T-cell (primary cell): ENCODE measurements around the gene MICAL2. TPM values are rescaled to one million over a fixed set of nuclear protein-coding genes. Genes with fewer than 3 reads are reported as not detected.
A peak's percentile ranks its signal among the peaks of the same experiment; 100 is the strongest.

Experiments
- ATAC-seq, 4 experiments: fragments of 200-7000 bp in 3 of 4; fragments of 150-1000 bp in 1 of 4; cut with Tn5 transposase; replicated peaks in 1 of 4; 1 replicate in 3 of 4; 2 replicates in 1 of 4; pipeline ENCODE4 v1.10.0; 2021; ENCODE audit warnings: moderate library complexity in 3 of 4, mild to moderate bottlenecking in 2 of 4, moderate number of reproducible peaks in 1 of 4
- CTCF ChIA-PET, 2 donors: fragments of 300-600 bp; sonication (Branson Sonifier 250); formaldehyde crosslinking; loops; one replicate each; lab custom pipeline; 2022; ENCODE audit warnings: antibody characterized with exemption in 2 of 2; lab: Charles Lee
- POLR2A ChIA-PET, 2 donors: fragments of 300-600 bp; sonication (Branson Sonifier 250); formaldehyde crosslinking; loops; one replicate each; lab custom pipeline; 2022; ENCODE audit warnings: antibody characterized with exemption in 2 of 2; lab: Charles Lee
- DNase-seq, 35 experiments: peaks; one replicate each; pipeline versions ENCODE4 v3.0.0 to v3.0.0-alpha.2; 2013 to 2023
- H3K27ac ChIP-seq: one replicate; pipeline ENCODE4 v1.5.1; 2013; ENCODE audit warnings: low read length
- H3K27me3 ChIP-seq, 2 experiments: replicated peaks in 1 of 2; 1 replicate in 1 of 2; 2 replicates in 1 of 2; pipeline versions ENCODE4 v1.6.1 to v1.7.0; 2013; ENCODE audit warnings: low read length in 1 of 2, mixed read lengths in 1 of 2; ENCODE audit not compliant: control insufficient read depth in 2 of 2, insufficient read depth in 2 of 2; ENCODE audit errors: extremely low read depth in 1 of 2
- H3K36me3 ChIP-seq, 2 donors: 1 replicate in 1 of 2; 2 replicates in 1 of 2; pipeline versions ENCODE4 v1.6.1 to v1.7.0; 2013; ENCODE audit warnings: low read length in 1 of 2; ENCODE audit not compliant: control insufficient read depth in 2 of 2, insufficient read depth in 1 of 2; ENCODE audit errors: extremely low read depth in 1 of 2
- H3K4me1 ChIP-seq, 2 experiments: 1 replicate in 1 of 2; 2 replicates in 1 of 2; pipeline versions ENCODE4 v1.6.1 to v1.7.0; 2013; ENCODE audit warnings: low read length in 2 of 2, mixed read lengths in 1 of 2; ENCODE audit not compliant: insufficient read depth in 2 of 2, control insufficient read depth in 1 of 2; ENCODE audit errors: extremely low read depth in 1 of 2
- H3K4me3 ChIP-seq, 2 donors: 1 replicate in 1 of 2; 2 replicates in 1 of 2; pipeline versions ENCODE4 v1.5.1 to v1.7.0; 2013; ENCODE audit warnings: mild to moderate bottlenecking in 2 of 2, low read length in 1 of 2, moderate library complexity in 1 of 2; ENCODE audit not compliant: control insufficient read depth in 1 of 2; ENCODE audit errors: extremely low read depth in 1 of 2
- H3K9me3 ChIP-seq: 2 replicates; pipeline ENCODE4 v1.7.0; 2013
- H3K27ac Mint-ChIP-seq, 2 donors: one replicate each; pipeline ENCODE4 v1.8.0; 2020 to 2021; ENCODE audit warnings: mild to moderate bottlenecking in 2 of 2, mixed read lengths in 2 of 2
- H3K27me3 Mint-ChIP-seq, 2 donors: one replicate each; pipeline ENCODE4 v1.8.0; 2021 to 2022; ENCODE audit warnings: mixed read lengths in 2 of 2
- H3K36me3 Mint-ChIP-seq: one replicate; pipeline ENCODE4 v1.8.0; 2021; ENCODE audit warnings: mixed read lengths
- H3K4me1 Mint-ChIP-seq, 3 donors: one replicate each; pipeline ENCODE4 v1.8.0; 2020 to 2022; ENCODE audit warnings: mixed read lengths in 3 of 3, mild to moderate bottlenecking in 1 of 3
- H3K4me3 Mint-ChIP-seq, 3 donors: one replicate each; pipeline ENCODE4 v1.8.0; 2020 to 2022; ENCODE audit warnings: mild to moderate bottlenecking in 3 of 3, mixed read lengths in 3 of 3, moderate library complexity in 3 of 3
- H3K9me3 Mint-ChIP-seq, 3 donors: one replicate each; pipeline ENCODE4 v1.8.0; 2020 to 2022; ENCODE audit warnings: mixed read lengths in 3 of 3
- WGBS: methylation state at CpG from one replicate; pipeline ENCODE4 v1.1.5; 2013; ENCODE audit warnings: missing lambda C conversion rate; ENCODE audit not compliant: insufficient coverage; 5-methylcytosine and 5-hydroxymethylcytosine counted together
- total RNA-seq, 35 experiments: library from RNA in 6 of 35; stranded (reverse) in 6 of 35; fragments of 120-200 nt in 1 of 35; gene quantifications; one replicate each; pipeline versions ENCODE4 v1.2.1 to v1.2.4 and lab custom pipeline; 2013 to 2026

MICAL2 gene
- total RNA-seq, 5 donors from 2014 or later (not counting 1 experiment from before 2014, with no cell fraction given), result 13.7 to 38.7 (median 22.9) TPM

- H3K4me1 ChIP-seq, result peaks cover 36 to 65% of the 10 kb centered on the region in 2 experiments
- no peaks in the 10 kb centered on the region for H3K27me3 Mint-ChIP-seq
- no peak for DNase-seq
- H3K27ac Mint-ChIP-seq, result no peak overlapping the region
- no peak overlapping the region for H3K27ac ChIP-seq
- POLR2A ChIA-PET, result no interaction called here
- no peaks in the 10 kb centered on the region for H3K36me3 ChIP-seq
- CTCF ChIA-PET, result interaction anchor here in 1 of 2 donors (0.6 kb wide), 1 partner anchor 35 kb away, joined by 3 read pairs; no protein-coding TSS in a partner anchor
- H3K4me1 Mint-ChIP-seq, result peaks cover 63 to 68% (median 66%) of the 10 kb centered on the region in 3 donors
- WGBS, result 86% methylated on average over 2 of the region's 4 CpGs
- H3K27me3 ChIP-seq, result no peaks in the 10 kb centered on the region
- no peaks in the 10 kb centered on the region for H3K36me3 Mint-ChIP-seq
- H3K9me3 ChIP-seq, result no peaks in the 10 kb centered on the region
- ATAC-seq, result no peak
- H3K4me3 Mint-ChIP-seq, result peak overlapping the region in 1 of 3 donors; percentile 52
- no peak overlapping the region for H3K4me3 ChIP-seq
- peaks cover 0 to 3% (median 0%) of the 10 kb centered on the region in 3 donors for H3K9me3 Mint-ChIP-seq
Observed at GRCh38 chr11:12089041-12089440, 21.3 kb upstream of the MICAL2 start.

GRCh38 chr11:12089473-12089872 lies 20.9 kb upstream of the MICAL2 start:
- no peak overlapping the region for H3K27ac ChIP-seq
- H3K36me3 Mint-ChIP-seq, result no peaks in the 10 kb centered on the region
- H3K4me3 Mint-ChIP-seq, result no peak overlapping the region
- DNase-seq (no peak), ATAC-seq (no peak)
- no peaks in the 10 kb centered on the region for H3K36me3 ChIP-seq
- H3K9me3 Mint-ChIP-seq, result peaks cover 0 to 1% (median 0%) of the 10 kb centered on the region in 3 donors
- ChIA-PET CTCF (interaction anchor here in 1 of 2 donors (0.5 to 0.6 kb wide), 2 partner anchors 9 to 35 kb away, joined by 3 to 4 read pairs; no protein-coding TSS in a partner anchor), POLR2A (no interaction called here)
- H3K4me1 Mint-ChIP-seq, result peaks cover 62 to 68% (median 67%) of the 10 kb centered on the region in 3 donors
- peak overlapping the region; percentile 48 to 66 for H3K27ac Mint-ChIP-seq
- H3K27me3 ChIP-seq, result no peaks in the 10 kb centered on the region
- no peaks in the 10 kb centered on the region for H3K27me3 Mint-ChIP-seq
- WGBS, result 86% methylated on average over 1 of the region's 2 CpGs
- peaks cover 36 to 65% of the 10 kb centered on the region in 2 experiments for H3K4me1 ChIP-seq
- H3K9me3 ChIP-seq, result no peaks in the 10 kb centered on the region
- no peak overlapping the region for H3K4me3 ChIP-seq

GRCh38 chr11:12090061-12090591 lies 20.3 kb upstream of the MICAL2 start:
- Histone ChIP-seq H3K4me3 (no peak overlapping the region), H3K4me1 (peaks cover 40 to 65% of the 10 kb centered on the region in 2 experiments), H3K27me3 (no peaks in the 10 kb centered on the region), H3K9me3 (no peaks in the 10 kb centered on the region), H3K27ac (peak overlapping the region; percentile 46), H3K36me3 (no peaks in the 10 kb centered on the region)
- Mint-ChIP-seq H3K4me1 (peaks cover 64 to 74% (median 67%) of the 10 kb centered on the region in 3 donors), H3K36me3 (no peaks in the 10 kb centered on the region), H3K27me3 (no peaks in the 10 kb centered on the region), H3K27ac (peak overlapping the region; percentile 79 to 85), H3K9me3 (no peaks in the 10 kb centered on the region), H3K4me3 (peak overlapping the region in 1 of 3 donors; percentile 52)
- DNase-seq, result peak in 4 of 35 experiments; percentile 2 to 28 (median 10)
- peak; percentile 34 to 62 (median 42) for ATAC-seq
- WGBS, result 14% methylated on average over 4 of the region's 4 CpGs
- CTCF ChIA-PET, result interaction anchor here in 1 of 2 donors (0.5 kb wide), 1 partner anchor 9 kb away, joined by 4 read pairs; no protein-coding TSS in a partner anchor
- POLR2A ChIA-PET, result no interaction called here

GRCh38 chr11:12090761-12091258 lies 19.6 kb upstream of the MICAL2 start:
- CTCF ChIA-PET, result interaction anchor here in 1 of 2 donors (0.6 kb wide), 1 partner anchor 941 kb away, joined by 10 read pairs; no protein-coding TSS in a partner anchor
- Histone ChIP-seq H3K36me3 (no peaks in the 10 kb centered on the region), H3K27ac (no peak overlapping the region), H3K4me1 (peaks cover 41 to 58% of the 10 kb centered on the region in 2 experiments), H3K4me3 (no peak overlapping the region), H3K9me3 (no peaks in the 10 kb centered on the region), H3K27me3 (no peaks in the 10 kb centered on the region)
- no peaks in the 10 kb centered on the region for H3K9me3 Mint-ChIP-seq
- no peaks in the 10 kb centered on the region for H3K27me3 Mint-ChIP-seq
- no peak overlapping the region for H3K4me3 Mint-ChIP-seq
- POLR2A ChIA-PET, result no interaction called here
- no peak for DNase-seq
- peaks cover 60 to 74% (median 62%) of the 10 kb centered on the region in 3 donors for H3K4me1 Mint-ChIP-seq
- H3K36me3 Mint-ChIP-seq, result no peaks in the 10 kb centered on the region
- H3K27ac Mint-ChIP-seq, result peak overlapping the region in 1 of 2 donors; percentile 79
- ATAC-seq, result no peak
- WGBS, result 100% methylated on average over 2 of the region's 4 CpGs

GRCh38 chr11:12091956-12092558 lies 18.3 kb upstream of the MICAL2 start:
- H3K27ac ChIP-seq, result no peak overlapping the region
- peaks cover 47 to 64% (median 49%) of the 10 kb centered on the region in 3 donors for H3K4me1 Mint-ChIP-seq
- H3K9me3 ChIP-seq, result no peaks in the 10 kb centered on the region
- H3K27ac Mint-ChIP-seq, result peak overlapping the region in 1 of 2 donors; percentile 16
- ChIA-PET POLR2A (interaction anchor here in 1 of 2 donors (0.5 kb wide), 1 partner anchor 185 kb away, joined by 4 read pairs; no protein-coding TSS in a partner anchor), CTCF (no interaction called here)
- ATAC-seq, result no peak
- peaks cover 31 to 45% of the 10 kb centered on the region in 2 experiments for H3K4me1 ChIP-seq
- DNase-seq, result no peak
- no peaks in the 10 kb centered on the region for H3K9me3 Mint-ChIP-seq
- H3K36me3 Mint-ChIP-seq, result no peaks in the 10 kb centered on the region
- H3K27me3 Mint-ChIP-seq, result no peaks in the 10 kb centered on the region
- no peak overlapping the region for H3K4me3 Mint-ChIP-seq
- no peak overlapping the region for H3K4me3 ChIP-seq
- WGBS, result 100% methylated on average over 1 of the region's 4 CpGs
- no peaks in the 10 kb centered on the region for H3K27me3 ChIP-seq
- no peaks in the 10 kb centered on the region for H3K36me3 ChIP-seq

- H3K27me3 Mint-ChIP-seq, result no peaks in the 10 kb centered on the region
- CTCF ChIA-PET, result no interaction called here
- H3K4me1 ChIP-seq, result peaks cover 25 to 39% of the 10 kb centered on the region in 2 experiments
- no peaks in the 10 kb centered on the region for H3K9me3 Mint-ChIP-seq
- peaks cover 41 to 57% (median 43%) of the 10 kb centered on the region in 3 donors for H3K4me1 Mint-ChIP-seq
- no peaks in the 10 kb centered on the region for H3K36me3 Mint-ChIP-seq
- H3K27ac ChIP-seq, result no peak overlapping the region
- no peaks in the 10 kb centered on the region for H3K27me3 ChIP-seq
- H3K4me3 ChIP-seq, result no peak overlapping the region
- H3K4me3 Mint-ChIP-seq, result no peak overlapping the region
- DNase-seq, result no peak
- 78% methylated on average over 1 of the region's 6 CpGs for WGBS
- no peak for ATAC-seq
- H3K27ac Mint-ChIP-seq, result no peak overlapping the region
- H3K9me3 ChIP-seq, result no peaks in the 10 kb centered on the region
- POLR2A ChIA-PET, result no interaction called here
- H3K36me3 ChIP-seq, result no peaks in the 10 kb centered on the region
Observed at GRCh38 chr11:12092714-12093113, 17.7 kb upstream of the MICAL2 start.
